Activated CD8-positive, alpha-beta T cell treated with anti-CD3 and anti-CD28 coated beads for 36 hours (primary cell): ENCODE results near the gene PTPRN2. TPM values are rescaled to one million over a fixed set of nuclear protein-coding genes. Genes with fewer than 3 reads are reported as not detected.

Experiments
- ATAC-seq: fragments of 200-7000 bp; cut with Tn5 transposase; one replicate; pipeline ENCODE4 v1.10.0; 2021; ENCODE audit warnings: mild to moderate bottlenecking, moderate library complexity
- CTCF ChIA-PET: fragments of 350-600 bp; sonication (Branson Sonifier 250); formaldehyde crosslinking; loops from one replicate; lab custom pipeline; 2021; ENCODE audit warnings: antibody characterized with exemption; lab: Charles Lee
- POLR2A ChIA-PET: fragments of 350-600 bp; sonication (Branson Sonifier 250); formaldehyde crosslinking; loops from one replicate; lab custom pipeline; 2021; ENCODE audit warnings: antibody characterized with exemption; lab: Charles Lee
- DNase-seq: peaks from one replicate; pipeline ENCODE4 v3.0.0-alpha.2; 2020
- H3K27ac Mint-ChIP-seq: one replicate; pipeline ENCODE4 v1.8.0; 2021; ENCODE audit warnings: mild to moderate bottlenecking, mixed read lengths
- H3K27me3 Mint-ChIP-seq: one replicate; pipeline ENCODE4 v1.8.0; 2021; ENCODE audit warnings: mixed read lengths
- H3K36me3 Mint-ChIP-seq: one replicate; pipeline ENCODE4 v1.8.0; 2021; ENCODE audit warnings: low read depth, mixed read lengths
- H3K4me1 Mint-ChIP-seq: one replicate; pipeline ENCODE4 v1.8.0; 2021; ENCODE audit warnings: low read depth, mixed read lengths
- H3K4me3 Mint-ChIP-seq: one replicate; pipeline ENCODE4 v1.8.0; 2021; ENCODE audit warnings: mild to moderate bottlenecking, moderate library complexity, mixed read lengths
- H3K9me3 Mint-ChIP-seq: one replicate; pipeline ENCODE4 v1.8.0; 2021; ENCODE audit warnings: mixed read lengths
- intact Hi-C: fragments of 100-400 bp; cut with micrococcal nuclease; formaldehyde crosslinking; loops from one replicate; pipeline ENCODE4 v1.10.0; 2022
- total RNA-seq, 2 experiments: library from RNA; stranded (reverse); gene quantifications; one replicate each; pipeline ENCODE4 v1.2.3, GENCODE V29; 2021
- TF ChIP-seq, protein P1 (sequence below): fragments of 200-600 bp; IDR thresholded peaks from one replicate; pipeline ENCODE4 v1.8.0; 2022; ENCODE audit warnings: antibody characterized with exemption, mild to moderate bottlenecking

PTPRN2 gene
- total RNA-seq, 2 experiments from 2014 or later: 0.49 to 0.65 TPM

DNA sequence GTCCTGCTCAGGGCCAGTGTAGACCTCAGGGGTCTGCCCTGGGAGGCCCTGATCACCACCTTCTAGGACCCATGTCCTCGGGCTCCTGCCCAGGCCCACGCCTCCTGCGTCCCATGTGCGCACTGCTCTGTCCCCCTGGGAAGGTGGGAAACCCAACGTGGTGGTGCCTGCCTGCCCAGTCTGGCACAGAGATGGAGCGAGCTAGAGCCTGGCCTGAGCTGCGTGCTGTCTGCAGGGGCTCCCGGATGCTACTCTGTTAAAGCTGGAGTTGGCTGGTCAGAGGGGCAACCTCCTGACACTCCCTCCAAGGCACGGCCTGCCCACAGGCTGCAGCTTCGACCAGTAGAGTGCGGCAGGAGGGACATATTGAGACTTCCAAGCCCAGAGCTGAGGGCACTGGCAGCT is 1079.1 kb downstream of the PTPRN2 start:
- ChIA-PET POLR2A (no interaction called here), CTCF (interaction anchor here (0.6 kb wide), 1 partner anchor 30 kb away, joined by 3 read pairs; no protein-coding TSS in a partner anchor)
- Mint-ChIP-seq H3K9me3 (peaks cover 15% of the 10 kb centered on the region), H3K27me3 (peaks cover 8% of the 10 kb centered on the region), H3K36me3 (no peaks in the 10 kb centered on the region), H3K4me3 (no peak overlapping the region), H3K4me1 (peaks cover 4% of the 10 kb centered on the region), H3K27ac (no peak overlapping the region)
- intact Hi-C loops: no loop called here
- ATAC-seq: no peak
- no peak for DNase-seq
- TF ChIP-seq, protein P1, sequence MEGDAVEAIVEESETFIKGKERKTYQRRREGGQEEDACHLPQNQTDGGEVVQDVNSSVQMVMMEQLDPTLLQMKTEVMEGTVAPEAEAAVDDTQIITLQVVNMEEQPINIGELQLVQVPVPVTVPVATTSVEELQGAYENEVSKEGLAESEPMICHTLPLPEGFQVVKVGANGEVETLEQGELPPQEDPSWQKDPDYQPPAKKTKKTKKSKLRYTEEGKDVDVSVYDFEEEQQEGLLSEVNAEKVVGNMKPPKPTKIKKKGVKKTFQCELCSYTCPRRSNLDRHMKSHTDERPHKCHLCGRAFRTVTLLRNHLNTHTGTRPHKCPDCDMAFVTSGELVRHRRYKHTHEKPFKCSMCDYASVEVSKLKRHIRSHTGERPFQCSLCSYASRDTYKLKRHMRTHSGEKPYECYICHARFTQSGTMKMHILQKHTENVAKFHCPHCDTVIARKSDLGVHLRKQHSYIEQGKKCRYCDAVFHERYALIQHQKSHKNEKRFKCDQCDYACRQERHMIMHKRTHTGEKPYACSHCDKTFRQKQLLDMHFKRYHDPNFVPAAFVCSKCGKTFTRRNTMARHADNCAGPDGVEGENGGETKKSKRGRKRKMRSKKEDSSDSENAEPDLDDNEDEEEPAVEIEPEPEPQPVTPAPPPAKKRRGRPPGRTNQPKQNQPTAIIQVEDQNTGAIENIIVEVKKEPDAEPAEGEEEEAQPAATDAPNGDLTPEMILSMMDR: no peak

DNA sequence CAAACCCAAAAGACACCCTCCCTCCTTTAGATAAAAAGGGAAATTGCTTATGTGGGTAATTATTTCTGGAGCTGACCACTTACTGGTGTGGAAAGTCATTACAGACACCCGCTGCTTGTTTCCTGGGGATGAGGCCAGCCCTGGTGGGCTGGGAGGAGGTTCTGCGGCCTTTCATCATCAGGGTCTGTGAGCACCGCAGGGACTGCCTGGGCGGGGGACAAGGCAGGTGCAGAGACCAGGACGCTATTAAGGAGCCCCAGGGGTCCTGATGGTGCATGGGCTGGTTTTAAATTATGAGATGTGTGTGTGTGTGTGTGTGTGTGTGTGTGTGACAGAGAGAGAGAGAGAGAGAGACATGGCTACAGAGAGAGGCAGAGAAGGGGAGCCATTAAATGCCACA is 1079.6 kb downstream of the PTPRN2 start:
- TF ChIP-seq, protein P1: no peak
- intact Hi-C loops: no loop called here
- Mint-ChIP-seq H3K27me3 (peaks cover 8% of the 10 kb centered on the region), H3K36me3 (no peaks in the 10 kb centered on the region), H3K4me1 (peaks cover 9% of the 10 kb centered on the region), H3K4me3 (no peak overlapping the region), H3K9me3 (peaks cover 15% of the 10 kb centered on the region), H3K27ac (no peak overlapping the region)
- ChIA-PET CTCF (no interaction called here), POLR2A (no interaction called here)
- ATAC-seq (no peak), DNase-seq (no peak)

DNA sequence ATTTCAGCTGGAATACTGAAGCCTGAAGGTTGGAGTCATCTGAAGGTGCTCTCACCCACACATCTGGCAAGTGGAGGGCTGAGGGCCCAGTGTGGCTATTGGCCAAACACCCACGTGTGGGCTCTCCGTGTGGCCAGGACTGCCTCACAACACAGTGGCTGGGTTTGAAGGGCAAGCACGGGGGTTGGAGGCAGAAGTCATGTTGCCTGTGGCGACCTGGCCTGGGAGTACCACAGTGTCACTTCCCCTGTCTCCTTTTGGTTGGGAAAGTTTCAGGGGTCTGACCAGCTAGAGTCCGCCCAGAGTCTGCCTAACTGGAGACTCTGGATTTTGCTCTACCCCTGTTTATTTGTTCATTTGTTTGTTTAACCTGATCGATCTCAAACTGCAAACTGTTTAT is 1081.4 kb downstream of the PTPRN2 start:
- intact Hi-C loops: no loop called here
- no peak for DNase-seq
- TF ChIP-seq, protein P1: no peak
- ATAC-seq: no peak
- POLR2A ChIA-PET: interaction anchor here (1.5 kb wide), 1 partner anchor 9 kb away, joined by 4 read pairs; no protein-coding TSS in a partner anchor
- H3K36me3 Mint-ChIP-seq: no peaks in the 10 kb centered on the region
- H3K27me3 Mint-ChIP-seq: peaks cover 8% of the 10 kb centered on the region
- CTCF ChIA-PET: interaction anchor here (1.3 kb wide), 1 partner anchor 32 kb away, joined by 3 read pairs; no protein-coding TSS in a partner anchor
- no peak overlapping the region for H3K27ac Mint-ChIP-seq
- peaks cover 15% of the 10 kb centered on the region for H3K9me3 Mint-ChIP-seq
- H3K4me3 Mint-ChIP-seq: no peak overlapping the region
- H3K4me1 Mint-ChIP-seq: peaks cover 26% of the 10 kb centered on the region

DNA sequence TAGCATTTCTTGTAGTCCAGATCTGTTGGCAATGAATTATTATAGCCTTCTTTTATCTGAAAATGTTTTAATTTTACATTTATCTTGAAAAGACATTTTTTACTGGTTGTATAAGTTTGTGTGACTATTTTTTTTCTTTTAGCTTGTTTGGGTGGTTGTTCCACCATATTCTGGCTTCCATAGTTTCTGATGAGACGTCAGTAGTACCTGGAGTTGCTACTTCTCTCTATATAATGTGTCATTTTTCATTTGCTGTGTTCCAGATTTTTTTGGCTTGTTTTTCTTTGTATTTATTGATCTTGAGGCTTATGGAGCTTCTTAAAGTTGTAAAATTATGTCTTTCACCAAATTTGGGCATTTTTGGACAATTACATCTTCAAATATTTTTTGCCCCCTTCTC is 1082.0 kb downstream of the PTPRN2 start:
- Mint-ChIP-seq H3K27me3 (peaks cover 8% of the 10 kb centered on the region), H3K4me3 (no peak overlapping the region), H3K27ac (no peak overlapping the region), H3K9me3 (peaks cover 15% of the 10 kb centered on the region), H3K4me1 (peaks cover 26% of the 10 kb centered on the region), H3K36me3 (no peaks in the 10 kb centered on the region)
- TF ChIP-seq, protein P1: no peak
- ATAC-seq (no peak), DNase-seq (no peak)
- ChIA-PET POLR2A (interaction anchor here (1.5 kb wide), 1 partner anchor 10 kb away, joined by 4 read pairs; no protein-coding TSS in a partner anchor), CTCF (interaction anchor here (1.3 to 1.7 kb wide), 2 partner anchors 13 to 31 kb away, joined by 3 to 4 read pairs; no protein-coding TSS in a partner anchor)
- intact Hi-C loops: no loop called here

DNA sequence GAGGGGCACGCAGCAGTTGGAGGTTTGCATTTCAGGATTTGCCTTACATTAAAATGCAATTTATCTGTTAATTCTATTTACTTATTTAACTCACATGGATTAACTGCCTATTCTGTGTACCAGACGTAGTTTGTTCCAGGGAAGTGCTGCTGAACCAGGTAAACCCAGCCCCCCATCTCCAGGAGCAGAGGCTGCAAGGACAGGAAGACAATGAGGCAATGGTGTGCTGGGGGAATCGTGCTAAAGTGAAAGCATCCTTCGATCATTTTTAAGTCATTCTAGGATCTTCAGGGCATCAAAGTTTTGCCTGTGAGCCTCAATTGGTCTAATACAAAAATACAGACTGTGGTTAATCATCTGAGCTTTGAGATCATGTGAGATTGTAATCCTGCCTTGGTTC is 1084.4 kb downstream of the PTPRN2 start:
- Mint-ChIP-seq H3K27ac (peak overlapping the region; percentile 71), H3K27me3 (peaks cover 4% of the 10 kb centered on the region), H3K9me3 (peaks cover 15% of the 10 kb centered on the region), H3K4me3 (peak overlapping the region; percentile 58), H3K36me3 (no peaks in the 10 kb centered on the region), H3K4me1 (peaks cover 26% of the 10 kb centered on the region)
- ATAC-seq (no peak), DNase-seq (no peak)
- ChIA-PET POLR2A (no interaction called here), CTCF (no interaction called here)
- TF ChIP-seq, protein P1: no peak
- intact Hi-C loops: no loop called here
